GM18951 (cell line): ENCODE measurements around the gene PLTP.
"Not testable (repeated sequence)": the region's sequence is repeated elsewhere in the genome, so short reads cannot be mapped to it uniquely, and the experiment has no call there.

Source experiments
- POLR2A ChIP-seq: IDR thresholded peaks from 4 replicates; pipeline ENCODE4 v1.6.1; 2011; ENCODE audit warnings: mild to moderate bottlenecking; ENCODE audit not compliant: insufficient read length, insufficient read depth; ENCODE audit errors: extremely low read depth
- in situ Hi-C: fragments of 300-500 bp; cut with MboI; formaldehyde crosslinking; loops from one replicate; pipeline ENCODE4 v1.12.0; 2022; ENCODE audit warnings: low sequenced_read_pairs, mixed read lengths, inconsistent platforms; ENCODE audit not compliant: unreplicated experiment

The PLTP gene

GRCh38 chr20:45911486-45912343, at the start of gene PLTP:
Gene PLTP (minus strand): TSS chr20:45912155. CDS start chr20:45911452, 703 bp downstream.
- TF ChIP-seq POLR2A = peak; percentile 23
- in situ Hi-C loops = no loop called here

GRCh38 chr20:45959956-45960630, 48.1 kb upstream of the PLTP start:
- TF ChIP-seq POLR2A = no peak
- in situ Hi-C loops = no loop called here

GRCh38 chr20:45959126-45959525, 47.2 kb upstream of the PLTP start:
- in situ Hi-C loops = no loop called here
- TF ChIP-seq POLR2A = no peak

GRCh38 chr20:45958593-45958992, 46.6 kb upstream of the PLTP start:
- in situ Hi-C loops = no loop called here
- no peak for TF ChIP-seq POLR2A

- TF ChIP-seq POLR2A = no peak
- in situ Hi-C loops = no loop called here
Measured at GRCh38 chr20:45957021-45957941, 45.3 kb upstream of the PLTP start.

- in situ Hi-C loops = not testable (repeated sequence)
Measured at GRCh38 chr20:45956326-45956725, 44.4 kb upstream of the PLTP start.

GRCh38 chr20:45953672-45954071, 41.7 kb upstream of the PLTP start:
- in situ Hi-C loops = no loop called here
- TF ChIP-seq POLR2A = no peak

- in situ Hi-C loops = no loop called here
- no peak for TF ChIP-seq POLR2A
Measured at GRCh38 chr20:45952861-45953260, 40.9 kb upstream of the PLTP start.

GRCh38 chr20:45951925-45952834, 40.2 kb upstream of the PLTP start:
- in situ Hi-C loops = no loop called here
- no peak for TF ChIP-seq POLR2A

- TF ChIP-seq POLR2A = no peak
- in situ Hi-C loops = no loop called here
Measured at GRCh38 chr20:45950330-45950646, 38.3 kb upstream of the PLTP start.

GRCh38 chr20:45949542-45950329, 37.8 kb upstream of the PLTP start:
- in situ Hi-C loops = no loop called here
- no peak for TF ChIP-seq POLR2A
